Fibroblast of lung (primary cell): ENCODE measurements around the gene NTMT1.
"Not testable (repeated sequence)": the region's sequence is repeated elsewhere in the genome, so short reads cannot be mapped to it uniquely, and the experiment has no call there.

ENCODE experiments used
- CTCF ChIP-seq, 2 donors: IDR thresholded peaks in 1 of 2; conservative IDR thresholded peaks in 1 of 2; 1 replicate in 1 of 2; 2 replicates in 1 of 2; pipeline ENCODE4 v1.5.1; 2011 to 2012; ENCODE audit warnings: low read length in 2 of 2, control low read depth in 1 of 2, inconsistent platforms in 1 of 2, low read depth in 1 of 2, mild to moderate bottlenecking in 1 of 2
- EZH2 ChIP-seq: IDR thresholded peaks from 2 replicates; pipeline ENCODE4 v1.5.1; 2012; ENCODE audit warnings: low read length, control low read depth, mild to moderate bottlenecking; ENCODE audit errors: missing control alignments

- TF ChIP-seq CTCF (conservative IDR thresholded peaks at IDR 0.05 in 1 of 2, IDR thresholded peaks at IDR 0.05 in 1 of 2; ENCODE audit: low read depth in 1 of 2, low read length in 2 of 2); EZH2: not testable (repeated sequence)
These were observed 33.2 kb upstream of the NTMT1 start for GRCh38 chr9:129592790-129593189.
